Measurements from ENCODE around the gene PXDC1.

The PXDC1 gene

DNA sequence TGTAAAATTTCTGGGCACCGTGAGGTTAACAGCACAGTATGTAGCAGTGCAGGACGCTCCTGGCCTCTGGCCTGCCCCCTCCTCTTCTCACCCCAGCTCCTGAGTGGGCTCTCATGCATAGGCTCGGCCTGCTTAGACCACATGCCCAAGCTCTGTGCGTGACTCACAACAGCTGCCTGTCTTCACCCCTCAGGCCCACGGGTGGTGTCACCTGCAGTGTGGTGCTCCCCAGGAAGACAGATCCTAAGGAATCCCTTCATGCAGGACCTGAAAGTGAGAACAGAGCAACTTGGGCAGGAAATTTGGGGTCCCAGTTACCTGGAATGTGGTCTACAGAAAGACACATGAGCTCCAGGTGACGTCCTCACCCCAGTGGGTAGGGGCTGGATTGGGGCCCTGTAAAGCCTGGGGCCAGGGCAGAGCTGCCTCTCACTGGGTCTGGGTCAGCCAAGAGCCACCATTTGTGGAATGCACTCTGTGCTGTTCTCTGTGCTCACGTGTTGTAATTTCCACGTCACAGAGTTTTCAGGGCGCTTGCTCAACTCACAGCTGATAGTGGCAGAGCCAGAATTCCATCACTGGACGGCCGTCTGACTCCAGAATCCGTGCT lies 37.0 kb upstream of the PXDC1 start:
- Mint-ChIP-seq H3K27ac (no peak overlapping the region), H3K4me3 (no peak overlapping the region), H3K4me1 (ENCODE audit: low read depth) (no peaks in the 10 kb centered on the region), H3K27me3 (ENCODE audit: low read depth) (no peaks in the 10 kb centered on the region), H3K36me3 (ENCODE audit: low read depth) (no peaks in the 10 kb centered on the region), H3K9me3 (no peaks in the 10 kb centered on the region)

DNA sequence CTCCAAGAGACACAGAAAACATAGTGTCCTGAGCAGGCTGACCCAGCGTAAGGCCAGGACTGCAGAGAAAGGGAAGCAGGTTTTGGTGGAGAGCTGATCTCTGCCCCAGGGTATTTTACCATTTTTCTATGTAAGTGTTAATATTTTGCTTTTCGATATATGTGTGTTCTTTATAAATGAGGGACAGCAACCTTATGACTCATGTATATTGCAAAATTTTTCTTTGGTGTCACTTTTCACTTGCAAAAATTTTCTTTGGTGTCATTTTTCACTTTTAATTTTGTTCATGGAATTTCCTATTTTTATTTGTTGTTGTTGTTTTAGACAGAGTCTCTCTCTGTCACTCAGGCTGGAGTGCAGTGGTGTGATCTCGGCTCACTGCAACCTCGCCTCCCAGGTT lies 34.6 kb upstream of the PXDC1 start:
- H3K4me1 Mint-ChIP-seq (ENCODE audit: low read depth), result no peaks in the 10 kb centered on the region
- H3K27ac Mint-ChIP-seq, result no peak overlapping the region
- no peaks in the 10 kb centered on the region for H3K27me3 Mint-ChIP-seq (ENCODE audit: low read depth)
- no peaks in the 10 kb centered on the region for H3K36me3 Mint-ChIP-seq (ENCODE audit: low read depth)
- no peak overlapping the region for H3K4me3 Mint-ChIP-seq
- H3K9me3 Mint-ChIP-seq, result no peaks in the 10 kb centered on the region

DNA sequence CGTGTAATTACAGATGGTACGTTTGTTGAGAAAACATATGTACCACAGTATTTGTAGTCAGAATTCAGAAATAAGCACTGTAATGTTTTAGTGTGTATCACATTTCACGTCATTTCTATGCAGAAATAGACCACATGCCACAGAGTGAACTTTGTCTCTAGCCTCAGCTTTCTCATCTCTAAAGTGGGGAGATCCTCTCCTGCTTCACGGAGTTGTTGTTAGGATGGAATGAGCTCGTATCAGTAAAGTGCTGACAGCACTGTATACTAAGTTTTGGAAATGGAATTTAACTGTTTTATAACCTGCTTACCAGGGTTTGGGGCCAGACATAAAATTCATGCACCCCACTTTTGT lies 34.2 kb upstream of the PXDC1 start:
- Mint-ChIP-seq H3K9me3 (no peaks in the 10 kb centered on the region), H3K27ac (no peak overlapping the region), H3K27me3 (ENCODE audit: low read depth) (no peaks in the 10 kb centered on the region), H3K4me3 (no peak overlapping the region), H3K4me1 (ENCODE audit: low read depth) (no peaks in the 10 kb centered on the region), H3K36me3 (ENCODE audit: low read depth) (no peaks in the 10 kb centered on the region)

DNA sequence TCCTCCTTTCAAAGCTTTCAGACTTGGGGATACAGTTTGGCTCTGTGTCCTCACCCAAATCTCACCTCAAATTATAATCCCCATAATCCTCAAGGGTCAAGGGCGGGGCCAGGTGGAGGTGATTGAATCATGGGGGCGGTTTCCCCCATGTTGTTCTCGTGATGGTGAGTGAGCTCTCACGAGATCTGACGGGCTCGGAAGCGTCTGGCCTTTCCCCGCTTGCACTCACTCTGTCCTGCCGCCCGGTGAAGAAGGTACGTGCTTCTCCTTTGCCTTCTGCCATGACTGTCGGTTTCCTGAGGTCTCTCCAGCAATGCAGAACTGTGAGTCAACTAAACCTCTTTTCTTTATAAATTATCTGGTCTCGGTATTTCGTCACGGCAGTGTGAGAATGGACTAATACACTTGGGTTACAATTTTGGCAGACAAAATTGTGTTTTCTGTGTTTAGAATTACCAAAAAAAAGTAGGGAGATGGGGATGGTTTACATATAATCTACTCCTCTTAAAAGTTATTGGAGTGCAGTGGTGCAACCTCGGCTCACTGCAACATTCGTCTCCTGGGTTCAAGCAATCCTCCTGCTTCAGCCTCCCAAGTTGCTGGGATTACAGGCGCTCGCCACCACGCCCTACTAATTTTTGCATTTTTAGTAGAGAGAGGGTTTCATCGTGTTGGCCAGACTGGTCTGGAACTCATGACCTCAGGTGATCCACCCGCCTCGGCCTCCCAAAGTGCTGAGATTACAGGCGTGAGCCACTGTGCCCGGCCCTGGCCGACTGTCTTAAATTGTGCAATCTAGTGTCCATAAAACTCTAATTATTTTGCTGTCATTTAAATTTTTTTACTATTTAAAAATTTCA lies 33.6 kb upstream of the PXDC1 start:
- H3K4me1 Mint-ChIP-seq (ENCODE audit: low read depth), result no peaks in the 10 kb centered on the region
- H3K4me3 Mint-ChIP-seq, result no peak overlapping the region
- H3K27me3 Mint-ChIP-seq (ENCODE audit: low read depth), result no peaks in the 10 kb centered on the region
- H3K27ac Mint-ChIP-seq, result no peak overlapping the region
- no peaks in the 10 kb centered on the region for H3K36me3 Mint-ChIP-seq (ENCODE audit: low read depth)
- H3K9me3 Mint-ChIP-seq, result no peaks in the 10 kb centered on the region

DNA sequence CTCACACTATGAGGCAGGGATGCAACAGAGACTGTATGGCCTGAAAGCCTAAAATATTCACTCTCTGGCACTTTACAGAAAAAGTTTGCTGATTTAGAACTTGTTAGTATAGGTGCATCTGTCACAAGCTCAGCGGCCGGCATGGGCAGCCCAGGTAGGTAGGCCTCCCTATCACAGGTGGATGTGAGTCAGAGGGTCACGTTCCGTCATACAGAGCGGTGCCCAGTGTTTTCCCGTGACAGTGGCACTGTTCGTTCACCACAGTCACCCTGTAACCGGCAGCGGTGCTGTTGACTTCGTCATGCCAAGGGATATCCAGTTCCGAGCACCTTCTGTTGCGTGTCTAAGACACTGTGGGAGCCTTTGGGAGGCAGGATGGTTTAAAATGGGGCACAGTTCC lies 32.9 kb upstream of the PXDC1 start:
- H3K4me1 Mint-ChIP-seq (ENCODE audit: low read depth), result no peaks in the 10 kb centered on the region
- no peak overlapping the region for H3K4me3 Mint-ChIP-seq
- no peaks in the 10 kb centered on the region for H3K9me3 Mint-ChIP-seq
- no peaks in the 10 kb centered on the region for H3K36me3 Mint-ChIP-seq (ENCODE audit: low read depth)
- H3K27ac Mint-ChIP-seq, result no peak overlapping the region
- no peaks in the 10 kb centered on the region for H3K27me3 Mint-ChIP-seq (ENCODE audit: low read depth)

DNA sequence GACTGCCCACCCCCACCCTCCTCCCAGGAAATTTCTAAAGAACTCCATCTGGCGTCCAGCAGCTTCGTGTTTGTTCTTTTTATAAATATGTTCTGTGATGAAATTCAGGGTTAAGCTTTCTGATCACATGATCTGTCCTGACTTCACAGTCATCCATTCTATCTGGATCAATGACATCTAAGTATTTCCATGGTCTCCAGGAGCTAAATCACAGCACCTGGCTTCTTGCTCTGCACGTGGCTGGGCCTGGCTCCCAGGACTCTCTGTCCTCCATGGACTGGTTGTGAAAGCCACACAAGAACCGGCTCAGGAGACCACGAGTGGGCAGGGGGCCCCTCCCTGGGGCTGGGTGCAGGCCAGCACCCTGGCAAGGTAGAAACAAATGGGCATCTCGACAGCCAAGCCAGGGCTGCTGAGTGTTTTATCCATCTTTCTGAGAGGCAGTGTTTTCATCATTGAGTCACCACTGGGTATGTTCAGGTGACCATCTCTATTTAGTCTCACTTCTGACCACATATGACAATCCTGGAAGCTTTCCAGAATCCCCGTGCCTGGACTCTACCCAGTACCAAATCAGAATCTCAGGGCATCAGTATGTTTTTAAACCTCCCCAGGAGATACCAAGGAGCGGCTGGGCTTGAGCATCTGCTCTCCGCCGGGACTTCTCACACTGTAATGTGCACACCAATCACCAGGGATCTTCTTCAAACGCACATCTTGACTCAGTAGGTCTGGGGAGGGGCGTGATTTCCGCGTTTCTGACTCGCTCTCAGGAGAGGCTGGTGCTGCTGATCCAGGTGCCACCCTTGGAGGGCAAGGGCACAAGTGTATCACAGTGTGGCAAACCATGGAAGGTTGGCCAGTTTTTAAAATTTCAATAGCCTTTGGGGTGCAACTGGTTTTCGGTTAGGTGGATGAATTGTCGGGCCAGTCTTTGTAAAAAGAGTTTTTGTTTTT lies 31.6 kb upstream of the PXDC1 start:
- H3K9me3 Mint-ChIP-seq, result no peaks in the 10 kb centered on the region
- H3K4me3 Mint-ChIP-seq, result no peak overlapping the region
- H3K4me1 Mint-ChIP-seq (ENCODE audit: low read depth), result no peaks in the 10 kb centered on the region
- no peak overlapping the region for H3K27ac Mint-ChIP-seq
- no peaks in the 10 kb centered on the region for H3K27me3 Mint-ChIP-seq (ENCODE audit: low read depth)
- no peaks in the 10 kb centered on the region for H3K36me3 Mint-ChIP-seq (ENCODE audit: low read depth)

DNA sequence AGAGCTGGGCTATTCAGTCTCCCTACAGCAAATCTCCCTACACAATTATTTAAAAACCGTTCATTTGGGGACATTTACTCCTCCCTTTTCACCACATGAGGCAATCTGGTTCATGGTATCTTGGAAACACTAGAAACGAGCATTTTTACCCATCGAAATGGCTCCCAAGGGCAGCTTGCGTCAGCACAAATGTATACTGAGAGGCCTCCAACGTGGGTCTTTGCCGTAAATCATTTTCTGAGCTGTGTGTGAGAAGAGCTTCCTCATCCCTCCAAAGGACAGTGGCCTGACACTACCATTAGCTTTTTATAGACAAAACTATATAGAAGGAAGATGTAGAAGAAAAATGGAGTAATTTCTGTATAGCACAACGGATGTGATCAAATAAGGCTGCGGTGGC lies 30.0 kb upstream of the PXDC1 start:
- no peaks in the 10 kb centered on the region for H3K9me3 Mint-ChIP-seq
- H3K27ac Mint-ChIP-seq, result no peak overlapping the region
- H3K4me1 Mint-ChIP-seq (ENCODE audit: low read depth), result no peaks in the 10 kb centered on the region
- no peak overlapping the region for H3K4me3 Mint-ChIP-seq
- H3K27me3 Mint-ChIP-seq (ENCODE audit: low read depth), result no peaks in the 10 kb centered on the region
- H3K36me3 Mint-ChIP-seq (ENCODE audit: low read depth), result no peaks in the 10 kb centered on the region

DNA sequence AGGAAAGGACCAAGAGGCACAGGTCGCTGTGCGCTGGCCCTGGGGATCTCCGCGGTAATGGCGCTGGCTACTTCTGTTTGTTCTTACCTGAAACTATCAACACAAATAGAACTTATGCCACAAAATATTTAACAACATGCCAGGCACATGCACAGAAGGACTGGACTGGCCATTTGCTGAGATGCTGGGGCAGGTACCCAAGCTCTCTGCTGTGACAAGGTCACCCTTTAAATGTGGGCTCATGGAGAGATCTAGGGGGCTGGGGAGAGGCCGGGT lies 28.0 kb upstream of the PXDC1 start:
- Mint-ChIP-seq H3K27ac (no peak overlapping the region), H3K9me3 (no peaks in the 10 kb centered on the region), H3K27me3 (ENCODE audit: low read depth) (no peaks in the 10 kb centered on the region), H3K4me1 (ENCODE audit: low read depth) (no peaks in the 10 kb centered on the region), H3K4me3 (no peak overlapping the region), H3K36me3 (ENCODE audit: low read depth) (no peaks in the 10 kb centered on the region)

DNA sequence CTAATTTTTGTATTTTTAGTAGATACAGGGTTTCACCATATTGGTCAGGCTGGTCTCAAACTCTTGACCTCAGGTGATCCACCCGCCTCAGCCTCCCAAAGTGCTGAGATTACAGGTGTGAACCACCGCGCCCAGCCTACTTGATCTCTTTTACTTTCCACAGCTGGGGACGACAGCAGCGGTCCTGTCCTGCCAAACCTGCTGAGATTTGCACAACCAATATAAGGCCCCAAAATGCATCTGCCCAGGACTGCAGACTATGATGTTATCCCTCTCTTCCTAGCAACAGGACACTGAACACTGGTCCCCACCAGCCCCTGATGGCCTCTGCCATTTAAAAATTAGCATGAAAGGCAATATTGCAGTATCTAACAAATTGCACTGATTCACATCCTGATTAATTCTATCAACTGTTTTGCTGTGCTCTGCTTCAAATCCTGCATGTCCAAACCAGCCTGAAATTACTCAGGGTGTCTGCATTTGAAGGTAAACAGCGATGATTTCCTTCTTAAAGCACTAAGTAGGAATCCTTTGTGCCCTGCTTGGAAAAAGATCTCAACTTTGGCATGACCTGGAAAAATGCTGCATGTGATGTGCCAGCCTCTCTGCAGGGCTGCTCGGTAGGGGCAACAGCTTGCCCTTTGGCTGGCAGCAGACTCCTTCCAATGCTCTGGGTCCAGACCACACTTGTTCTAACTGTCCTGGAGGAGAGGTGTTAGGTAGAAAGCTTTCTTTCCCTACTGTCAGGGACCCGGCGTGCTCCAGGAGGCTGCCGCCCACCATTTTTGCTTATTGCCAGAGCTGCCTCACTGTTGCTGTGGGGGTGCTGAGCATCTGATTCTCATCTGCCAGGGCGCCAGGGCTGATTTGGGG lies 27.4 kb upstream of the PXDC1 start:
- no peak overlapping the region for H3K27ac Mint-ChIP-seq
- no peaks in the 10 kb centered on the region for H3K27me3 Mint-ChIP-seq (ENCODE audit: low read depth)
- no peak overlapping the region for H3K4me3 Mint-ChIP-seq
- no peaks in the 10 kb centered on the region for H3K4me1 Mint-ChIP-seq (ENCODE audit: low read depth)
- no peaks in the 10 kb centered on the region for H3K9me3 Mint-ChIP-seq
- no peaks in the 10 kb centered on the region for H3K36me3 Mint-ChIP-seq (ENCODE audit: low read depth)

DNA sequence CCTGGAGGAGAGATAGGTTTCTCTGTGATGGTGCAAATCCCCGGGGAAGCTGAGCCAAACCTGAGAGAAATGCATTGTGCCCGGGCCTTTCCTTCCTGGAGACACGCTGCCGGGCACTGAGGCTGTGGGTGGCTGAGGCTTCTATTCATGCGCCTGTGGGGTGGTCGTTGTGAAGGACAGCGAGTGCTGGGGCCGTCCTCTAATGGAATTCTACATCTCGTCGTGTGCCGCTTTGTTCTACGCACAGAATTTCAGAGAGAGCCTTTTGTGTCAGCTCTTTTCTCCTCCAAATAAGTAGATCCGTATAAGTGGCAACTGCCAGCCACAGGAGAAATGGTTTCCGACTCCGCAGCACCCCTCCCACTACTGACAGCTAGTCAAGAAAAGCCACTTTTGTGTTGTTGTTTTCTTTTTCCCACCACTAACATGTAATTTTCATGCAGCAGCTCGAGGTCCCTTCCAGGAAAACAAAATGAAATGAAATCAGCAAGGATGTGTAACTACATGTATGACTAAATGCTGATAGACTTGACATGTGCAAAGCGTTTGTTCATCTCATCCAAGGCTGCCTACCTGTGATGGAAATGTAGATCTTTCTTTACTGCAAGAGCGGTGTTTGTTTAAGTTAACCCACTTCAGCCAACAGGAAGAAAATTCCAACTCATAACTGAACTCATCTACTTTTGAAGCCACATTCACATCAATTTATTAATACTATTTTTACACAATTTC lies 26.4 kb upstream of the PXDC1 start:
- H3K27ac Mint-ChIP-seq, result no peak overlapping the region
- no peaks in the 10 kb centered on the region for H3K27me3 Mint-ChIP-seq (ENCODE audit: low read depth)
- H3K4me3 Mint-ChIP-seq, result no peak overlapping the region
- H3K9me3 Mint-ChIP-seq, result no peaks in the 10 kb centered on the region
- no peaks in the 10 kb centered on the region for H3K4me1 Mint-ChIP-seq (ENCODE audit: low read depth)
- H3K36me3 Mint-ChIP-seq (ENCODE audit: low read depth), result no peaks in the 10 kb centered on the region

DNA sequence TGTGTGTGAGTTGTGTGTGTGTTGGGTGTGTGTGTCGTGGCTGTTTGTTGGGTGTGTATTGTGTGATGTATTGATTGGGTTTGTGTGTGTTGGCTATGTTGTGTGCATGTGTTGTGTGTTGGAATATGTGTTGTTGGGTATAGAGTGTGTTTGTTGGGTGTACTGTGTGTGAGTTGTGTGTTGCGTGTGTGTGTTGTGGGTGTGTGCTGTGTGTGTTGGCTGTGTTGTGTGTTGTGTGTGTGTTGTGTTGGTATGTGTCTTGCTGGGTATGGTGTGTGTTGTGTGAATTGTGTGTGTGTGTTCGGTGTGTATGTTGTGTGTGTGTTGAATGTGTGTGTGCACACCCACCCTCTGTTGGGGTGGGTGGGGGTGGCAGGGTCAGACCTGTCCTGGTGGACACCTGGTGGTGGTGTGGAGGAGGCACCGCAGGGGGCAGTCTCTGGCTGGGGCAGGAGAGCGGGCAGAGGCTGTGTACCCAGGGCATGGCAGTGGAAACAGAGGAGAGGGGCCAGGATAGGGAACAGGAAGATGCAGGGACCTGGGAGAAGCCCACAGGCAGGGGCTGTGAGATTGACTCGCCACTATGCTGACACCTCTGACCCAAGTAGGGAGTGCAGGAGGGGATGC lies 25.5 kb upstream of the PXDC1 start:
- Mint-ChIP-seq H3K4me3 (no peak overlapping the region), H3K4me1 (ENCODE audit: low read depth) (no peaks in the 10 kb centered on the region), H3K9me3 (no peaks in the 10 kb centered on the region), H3K36me3 (ENCODE audit: low read depth) (no peaks in the 10 kb centered on the region), H3K27me3 (ENCODE audit: low read depth) (no peaks in the 10 kb centered on the region), H3K27ac (no peak overlapping the region)

DNA sequence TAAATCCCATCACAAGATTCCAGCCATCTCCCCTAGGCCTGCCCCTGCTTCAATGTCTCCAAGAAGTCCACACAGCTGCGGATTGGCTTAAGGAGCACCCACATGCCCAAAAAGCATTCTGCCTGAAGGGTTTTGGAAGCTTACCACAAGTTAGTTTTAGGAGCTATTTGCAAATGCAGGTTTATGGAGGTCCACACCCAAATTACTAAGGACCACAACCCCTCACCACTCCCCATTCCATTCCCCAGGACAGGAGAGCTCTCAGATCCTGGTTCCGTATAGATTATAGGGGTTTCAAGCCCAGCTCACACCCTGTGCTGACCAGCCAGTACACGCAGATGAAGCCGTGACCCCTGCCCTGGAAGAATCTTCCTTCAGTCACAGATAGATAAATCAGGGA lies 24.3 kb upstream of the PXDC1 start:
- H3K27me3 Mint-ChIP-seq (ENCODE audit: low read depth), result peaks cover 2% of the 10 kb centered on the region
- no peak overlapping the region for H3K27ac Mint-ChIP-seq
- H3K9me3 Mint-ChIP-seq, result no peaks in the 10 kb centered on the region
- H3K4me1 Mint-ChIP-seq (ENCODE audit: low read depth), result no peaks in the 10 kb centered on the region
- no peaks in the 10 kb centered on the region for H3K36me3 Mint-ChIP-seq (ENCODE audit: low read depth)
- H3K4me3 Mint-ChIP-seq, result no peak overlapping the region

DNA sequence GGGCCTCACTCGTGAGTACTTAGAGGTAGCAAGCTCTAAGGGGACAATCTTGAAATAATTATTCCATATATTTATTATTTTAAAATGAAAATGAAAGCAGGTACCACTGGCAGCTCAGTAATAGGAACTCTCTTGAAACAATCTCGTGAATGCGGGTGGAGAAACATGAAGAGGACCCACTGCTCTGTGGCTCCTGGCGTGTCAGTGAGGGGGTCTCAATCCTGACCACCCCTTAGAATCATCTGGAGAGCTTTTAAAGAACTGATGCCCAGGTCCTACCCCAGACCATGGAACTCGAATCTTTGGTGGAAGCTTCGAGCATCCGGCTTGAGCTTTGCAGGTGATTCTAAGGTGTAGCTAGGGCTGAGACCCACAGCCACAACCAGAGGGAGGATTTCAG lies 23.9 kb upstream of the PXDC1 start:
- Mint-ChIP-seq H3K36me3 (ENCODE audit: low read depth) (no peaks in the 10 kb centered on the region), H3K27ac (no peak overlapping the region), H3K4me1 (ENCODE audit: low read depth) (no peaks in the 10 kb centered on the region), H3K9me3 (no peaks in the 10 kb centered on the region), H3K4me3 (no peak overlapping the region), H3K27me3 (ENCODE audit: low read depth) (peaks cover 7% of the 10 kb centered on the region)

Measured in T-helper 1 cell treated with Interleukin-12 subunit alpha and Interleukin-12 subunit beta and Interleukin-4 antibody, amounts not matched to agents 30 μg/mL and 1 μg/mL, for 36 hours (primary cell).